HepG2 (cell line): Measurements from ENCODE around the gene KDM5A. TPM values are rescaled to one million over a fixed set of nuclear protein-coding genes. Genes with fewer than 3 reads are reported as not detected.
A peak's percentile ranks its signal among the peaks of the same experiment; 100 is the strongest.

ENCODE experiments used
- GTF2F1 ChIP-seq: fragments of 150-350 bp; IDR thresholded peaks from 2 replicates; pipeline ENCODE4 v1.6.1; 2014; ENCODE audit warnings: low read length
- HDAC6 ChIP-seq: fragments of 200-600 bp; sonication (generic); IDR thresholded peaks from 2 replicates; pipeline ENCODE4 v1.7.0; 2017; ENCODE audit warnings: mild to moderate bottlenecking, antibody characterized with exemption, low read length, low read depth
- HHEX ChIP-seq: IDR thresholded peaks from 2 replicates; pipeline ENCODE4 v1.6.1; 2016; ENCODE audit warnings: control low read depth
- ISL2 ChIP-seq: sonication (generic); formaldehyde crosslinking; IDR thresholded peaks from 2 replicates; pipeline ENCODE4 v1.5.0; 2020; ENCODE audit warnings: missing genetic modification reagents
- PHF5A ChIP-seq: IDR thresholded peaks from one replicate; pipeline ENCODE4 v1.6.1; 2018; ENCODE audit warnings: low read depth, missing genetic modification reagents; ENCODE audit not compliant: unreplicated experiment
- PRDM10 ChIP-seq: sonication (generic); formaldehyde crosslinking; IDR thresholded peaks from 2 replicates; pipeline ENCODE4 v1.4.0; 2020; ENCODE audit warnings: low read depth, missing genetic modification reagents
- PRDM15 ChIP-seq: sonication (generic); formaldehyde crosslinking; IDR thresholded peaks from 2 replicates; pipeline ENCODE4 v1.4.0; 2020; ENCODE audit warnings: missing genetic modification reagents
- SCMH1 ChIP-seq: sonication (generic); formaldehyde crosslinking; IDR thresholded peaks from 2 replicates; pipeline ENCODE4 v1.9.0; 2021; ENCODE audit warnings: missing genetic modification reagents, mild to moderate bottlenecking, borderline replicate concordance
- SOX6 ChIP-seq, 2 experiments: fragments of 450-650 bp in 1 of 2; sonication (generic) in 1 of 2; formaldehyde crosslinking in 1 of 2; IDR thresholded peaks; 2 replicates each; pipeline versions ENCODE4 v1.4.0 to v1.6.1; 2017 to 2020; ENCODE audit warnings: antibody characterized with exemption in 1 of 2, mild to moderate bottlenecking in 1 of 2, missing genetic modification reagents in 1 of 2
- STAG1 ChIP-seq: sonication (generic); formaldehyde crosslinking; IDR thresholded peaks from 2 replicates; pipeline ENCODE4 v1.4.0; 2020; ENCODE audit warnings: missing genetic modification reagents
- TCF7 ChIP-seq: sonication (generic); IDR thresholded peaks from 2 replicates; pipeline ENCODE4 v1.6.1; 2016; ENCODE audit warnings: antibody characterized with exemption, low read depth
- ZFP37 ChIP-seq: sonication (generic); formaldehyde crosslinking; IDR thresholded peaks from 2 replicates; pipeline ENCODE4 v1.4.0; 2020; ENCODE audit warnings: missing genetic modification reagents, borderline replicate concordance
- ZFP82 ChIP-seq: sonication (generic); formaldehyde crosslinking; IDR thresholded peaks from 2 replicates; pipeline ENCODE4 v1.5.1; 2020; ENCODE audit warnings: mild to moderate bottlenecking, missing genetic modification reagents, borderline replicate concordance
- ZIK1 ChIP-seq: sonication (generic); formaldehyde crosslinking; IDR thresholded peaks from 2 replicates; pipeline ENCODE4 v1.5.0; 2020; ENCODE audit warnings: mild to moderate bottlenecking, low read depth, missing genetic modification reagents, borderline replicate concordance
- ZNF281 ChIP-seq: sonication (generic); formaldehyde crosslinking; IDR thresholded peaks from 2 replicates; pipeline ENCODE4 v1.4.0; 2020; ENCODE audit warnings: missing genetic modification reagents, borderline replicate concordance
- ZNF441 ChIP-seq: sonication (generic); formaldehyde crosslinking; IDR thresholded peaks from 2 replicates; pipeline ENCODE4 v1.7.0; 2021; ENCODE audit warnings: missing genetic modification reagents, borderline replicate concordance
- ZNF83 ChIP-seq: sonication (generic); formaldehyde crosslinking; IDR thresholded peaks from 2 replicates; pipeline ENCODE4 v1.4.0; 2020; ENCODE audit warnings: missing genetic modification reagents, mild to moderate bottlenecking, borderline replicate concordance
- polyA plus RNA-seq, 8 experiments: library from polyadenylated mRNA; depleted of rRNA in 3 of 8; stranded (reverse) in 7 of 8; unstranded in 1 of 8; fragments of >200 nt; fragmentation: Illumina TruSeq in 4 of 8; extraction: Trizol in 4 of 8; gene quantifications; 2 replicates each; pipeline versions ENCODE4 v1.2.1 to v1.2.3, GENCODE V29; 2011 to 2016; ENCODE audit warnings: low read depth in 4 of 8, missing spikeins in 1 of 8, mixed read lengths in 1 of 8; ENCODE audit not compliant: insufficient read depth in 1 of 8
- total RNA-seq, 5 experiments: library from RNA; depleted of rRNA; stranded (reverse); fragments of >200 nt; fragmentation: Illumina TruSeq; extraction: Trizol; gene quantifications; 2 replicates each; pipeline ENCODE4 v1.2.3, GENCODE V29; 2016; ENCODE audit warnings: low read depth in 1 of 5

KDM5A gene
- total and polyA plus RNA-seq, 2 of the 13 experiments (the other 11 are each of a cell fraction or from before 2014, with no cell fraction given) = 12.0 to 29.2 TPM

DNA sequence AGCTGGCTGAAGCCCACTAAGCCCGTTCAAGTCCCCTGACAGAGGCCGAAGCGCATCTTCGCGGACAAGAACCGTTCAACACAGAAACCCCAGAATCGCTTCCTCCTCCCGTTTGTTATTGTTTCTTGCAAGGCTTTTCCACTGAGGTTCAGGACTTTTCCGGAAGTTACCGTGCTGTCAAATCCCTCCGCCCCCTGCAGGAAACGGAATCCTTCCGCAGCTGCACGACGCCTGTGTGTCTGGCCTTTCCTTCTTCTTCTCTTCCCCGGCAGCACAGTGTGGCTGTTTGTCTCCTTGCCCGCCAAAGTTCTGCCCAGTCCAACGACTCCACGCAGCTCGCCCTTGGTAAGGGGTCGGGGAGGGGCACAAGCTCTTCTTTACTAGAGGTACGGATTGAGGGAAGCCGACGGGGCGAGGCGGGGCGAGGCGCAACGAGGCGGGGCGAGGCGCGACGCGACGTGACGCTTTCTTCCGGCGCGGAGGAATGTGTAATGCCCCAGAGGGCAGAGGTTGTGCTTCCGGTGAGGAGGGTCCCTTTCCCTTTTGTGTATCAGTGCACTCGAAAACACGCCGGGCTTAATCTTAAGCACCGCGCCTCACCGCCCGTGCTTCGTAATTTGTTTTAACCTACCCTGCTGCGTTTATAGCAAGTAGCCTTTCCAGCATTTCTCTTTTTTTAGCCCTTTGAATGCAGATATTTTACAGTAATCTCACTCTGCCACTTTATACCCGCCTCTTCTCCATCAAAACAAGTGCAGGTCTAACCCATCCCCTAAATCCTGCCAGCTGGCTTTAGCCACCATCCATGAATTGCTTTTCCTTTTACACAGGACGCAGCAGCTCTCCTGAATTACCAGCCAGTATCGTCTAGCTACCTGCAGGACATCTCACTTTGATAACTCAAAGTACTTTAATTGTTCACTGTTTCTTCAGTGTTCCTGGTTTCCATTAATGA, at the start of gene KDM5A (continued):
- TF ChIP-seq PRDM15 (CRISPR knock-in tag) = 0 out of 2 replicates have a peak, but pooled peaks have one; percentile 33
- TF ChIP-seq ZFP37 (CRISPR knock-in tag) = 0 out of 2 replicates have a peak, but pooled peaks have one; percentile 21
- no peak; the same call in 1 of the 2 replicates for TF ChIP-seq GTF2F1
- no peak for TF ChIP-seq SOX6 (IDR thresholded peaks at IDR 0.05)
- peak; percentile 50; the same call in 1 of the 2 replicates for TF ChIP-seq SOX6 (CRISPR knock-in tag; IDR thresholded peaks at IDR 0.05)
- TF ChIP-seq ZFP82 = no peak
- TF ChIP-seq ZNF441 (CRISPR knock-in tag) = peak; percentile 26; the same call in 1 of the 2 replicates
- peak; percentile 37; the same call in 1 of the 2 replicates for TF ChIP-seq ZNF281 (CRISPR knock-in tag)
- TF ChIP-seq TCF7 = no peak
- TF ChIP-seq ZIK1 = 0 out of 2 replicates have a peak, but pooled peaks have one; percentile 26
- no peak for TF ChIP-seq SCMH1
- TF ChIP-seq PRDM10 (CRISPR knock-in tag) = peak; percentile 35; the same call in 1 of the 2 replicates
- TF ChIP-seq ZNF83 (CRISPR knock-in tag) = no peak; the same call in 1 of the 2 replicates
- TF ChIP-seq HDAC6 = no peak
- TF ChIP-seq ISL2 (CRISPR knock-in tag) = no peak
- TF ChIP-seq STAG1 (CRISPR knock-in tag) = no peak
- no peak for TF ChIP-seq HHEX
- no peak for TF ChIP-seq PHF5A (CRISPR knock-in tag)
